ENCODE data around the gene PPDPF. TPM values are rescaled to one million over a fixed set of nuclear protein-coding genes. Genes with fewer than 3 reads are reported as not detected.

Gene PPDPF
- total RNA-seq, 1 experiment from 2014 or later: 149 TPM

- Mint-ChIP-seq H3K9me3 (peaks cover 2 to 3% of the 10 kb centered on the region in 2 experiments; a peak in 3 of 5 replicates), H3K27ac (no peak overlapping the region), H3K4me1 (peaks cover 12 to 28% of the 10 kb centered on the region in 2 experiments), H3K4me3 (no peak overlapping the region), H3K36me3 (ENCODE audit: insufficient read depth in 1 of 3, low read depth in 3 of 3) (peaks cover 0 to 4% (median 2%) of the 10 kb centered on the region in 3 experiments; a peak in 4 of 7 replicates), H3K27me3 (ENCODE audit: low read depth) (peaks cover 37% of the 10 kb centered on the region)
- Histone ChIP-seq H3K23ac (ENCODE audit: insufficient read length, low read depth, low read length) (no peak overlapping the region), H3K18ac (ENCODE audit: insufficient read length, low read depth, low read length) (no peak overlapping the region), H3K79me2 (ENCODE audit: insufficient read depth, low read length) (no peaks in the 10 kb centered on the region), H3K27me3 (ENCODE audit: insufficient read depth, low read length) (no peaks in the 10 kb centered on the region; the same call in 1 of the 2 replicates), H3T11ph (ENCODE audit: low read length) (no peak overlapping the region), H3K4me2 (ENCODE audit: insufficient read depth, insufficient read length, low read length) (no peak overlapping the region), H4K91ac (ENCODE audit: insufficient read length, low read depth, low read length) (no peak overlapping the region), H2BK12ac (ENCODE audit: insufficient read length, low read depth, low read length) (no peak overlapping the region), H2BK5ac (ENCODE audit: insufficient read length, low read length) (no peak overlapping the region), H3K14ac (ENCODE audit: insufficient read depth, low read length) (no peak overlapping the region), H3K27ac (ENCODE audit: insufficient read length, low read depth, low read length) (no peak overlapping the region), H3K4ac (ENCODE audit: low read depth, low read length) (no peak overlapping the region), H4K8ac (replicated peaks; ENCODE audit: insufficient read length, low read depth, low read length) (no peak overlapping the region), H2BK120ac (ENCODE audit: low read depth, low read length, poor library complexity, severe bottlenecking) (no peak overlapping the region), H4K5ac (ENCODE audit: insufficient read length, low read depth, low read length) (no peak overlapping the region), H3K9ac (ENCODE audit: extremely low read depth, insufficient read length, low read length) (no peak overlapping the region), H2BK15ac (ENCODE audit: low read depth, low read length) (no peak overlapping the region), H3K4me1 (ENCODE audit: insufficient read depth, low read length) (no peaks in the 10 kb centered on the region), H2AFZ (ENCODE audit: low read length) (no peak overlapping the region), H3K23me2 (ENCODE audit: insufficient read length, low read depth, low read length, poor library complexity, severe bottlenecking) (no peaks in the 10 kb centered on the region), H3K9me3 (ENCODE audit: control insufficient read depth, low read depth, low read length) (no peaks in the 10 kb centered on the region), H2AK5ac (ENCODE audit: insufficient read length, low read length) (no peak overlapping the region), H4K20me1 (ENCODE audit: control insufficient read depth, insufficient read depth, insufficient read length) (no peaks in the 10 kb centered on the region), H3K56ac (ENCODE audit: insufficient read length, low read depth, low read length) (no peak overlapping the region), H3K79me1 (ENCODE audit: insufficient read depth, low read depth, low read length, poor library complexity, severe bottlenecking) (no peaks in the 10 kb centered on the region), H2BK20ac (ENCODE audit: low read depth, low read length, poor library complexity, severe bottlenecking) (no peak overlapping the region)
- TF ChIP-seq CTCF (conservative IDR thresholded peaks at IDR 0.05): no peak
- DNase-seq: no peak
- no CpG with 5 or more reads among the region's 18 CpGs for WGBS (ENCODE audit: extremely low coverage, insufficient read length, low lambda C conversion rate)
Measured at GRCh38 chr20:63484651-63485403, 35.7 kb upstream of the PPDPF start.
